NT2/D1 (cell line): ENCODE data around the gene SEC61A2.

Experiments used
- SUZ12 ChIP-seq: IDR thresholded peaks from 2 replicates; pipeline ENCODE4 v1.6.1; 2011; ENCODE audit not compliant: insufficient read length, insufficient read depth; ENCODE audit errors: extremely low read depth
- YY1 ChIP-seq: IDR thresholded peaks from 2 replicates; pipeline ENCODE4 v1.6.1; 2011; ENCODE audit not compliant: insufficient read length, insufficient read depth
- ZNF274 ChIP-seq: IDR thresholded peaks from 2 replicates; pipeline ENCODE4 v1.6.1; 2011; ENCODE audit warnings: mild to moderate bottlenecking, low read depth, low read length

GRCh38 chr10:12207114-12207513, 77.6 kb downstream of the SEC61A2 start:
- TF ChIP-seq SUZ12: no peak
- no peak for TF ChIP-seq YY1
- TF ChIP-seq ZNF274: no peak
